GM12874 (cell line): ENCODE data around the gene NSMCE3.

Experiments used
- CTCF ChIP-seq: IDR thresholded peaks from 2 replicates; pipeline ENCODE4 v1.5.1; 2011; ENCODE audit warnings: low read depth, mild to moderate bottlenecking, control low read depth, low read length, moderate library complexity; ENCODE audit not compliant: insufficient read depth

The NSMCE3 gene

DNA sequence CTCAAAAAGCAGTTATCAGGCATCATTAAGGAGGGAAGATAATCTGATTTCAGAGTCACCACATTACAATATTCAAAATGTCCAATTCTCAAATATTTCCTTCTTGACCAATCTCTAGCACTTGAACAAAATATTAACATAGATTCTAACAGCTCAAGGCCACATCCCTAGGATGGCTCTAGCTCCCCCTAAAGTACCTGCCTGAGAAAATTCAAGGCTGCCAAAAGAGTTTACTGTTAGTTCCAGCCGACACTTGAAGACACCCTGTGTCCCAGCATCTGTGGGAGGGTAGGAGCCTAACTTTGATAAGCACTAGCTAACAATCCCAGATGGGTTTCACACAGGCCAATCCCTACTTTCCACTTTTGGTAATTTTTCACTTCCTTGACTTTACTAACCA lies 10.4 kb downstream of the NSMCE3 start:
- TF ChIP-seq CTCF: no peak

GRCh38 chr15:29252234-29252633 lies 17.4 kb downstream of the NSMCE3 start:
- TF ChIP-seq CTCF: no peak

GRCh38 chr15:29244544-29244943 lies 25.1 kb downstream of the NSMCE3 start:
- TF ChIP-seq CTCF: no peak

GRCh38 chr15:29244123-29244522 lies 25.5 kb downstream of the NSMCE3 start:
- no peak for TF ChIP-seq CTCF

GRCh38 chr15:29242456-29243242 lies 27.0 kb downstream of the NSMCE3 start:
- no peak for TF ChIP-seq CTCF

DNA sequence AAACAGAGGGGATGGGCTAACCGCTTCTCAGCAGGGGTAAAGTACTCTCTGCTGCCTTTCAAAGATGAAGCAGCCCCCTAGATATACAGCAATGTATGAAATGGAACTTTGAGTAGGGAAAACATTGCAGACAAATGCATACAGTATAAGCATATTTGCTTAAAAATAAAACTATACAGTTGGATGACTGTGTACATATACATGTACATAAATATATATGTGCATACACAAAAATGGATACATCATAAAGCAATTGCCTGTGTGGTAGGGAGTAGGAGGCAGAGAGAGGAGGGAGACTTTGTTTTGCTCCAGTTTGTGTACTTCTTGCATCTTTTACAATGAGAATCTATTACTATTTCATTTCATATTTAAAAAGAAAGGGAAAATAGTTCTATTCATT lies 28.4 kb downstream of the NSMCE3 start:
- TF ChIP-seq CTCF: no peak

- TF ChIP-seq CTCF: no peak
Observed at GRCh38 chr15:29239395-29239794, 30.2 kb downstream of the NSMCE3 start.
